Measurements from ENCODE around the gene MTLN.

- TF ChIP-seq CTCF (CRISPR knock-in tag; IDR thresholded peaks at IDR 0.05) (no peak), HCFC1 (IDR thresholded peaks at IDR 0.05; ENCODE audit: low read depth, low read length) (no peak), CREB1 (IDR thresholded peaks at IDR 0.05) (no peak), CREB1 (CRISPR knock-in tag; IDR thresholded peaks at IDR 0.05) (no peak), ZNF275 (CRISPR knock-in tag; IDR thresholded peaks at IDR 0.05; ENCODE audit: borderline replicate concordance) (no peak), EZH2 (conservative IDR thresholded peaks at IDR 0.05; ENCODE audit: low read depth, low read length) (no peak), CHD2 (IDR thresholded peaks at IDR 0.05; ENCODE audit: low read depth, low read length) (no peak), GABPA (IDR thresholded peaks at IDR 0.05; ENCODE audit: low read depth, low read length) (no peak), GABPA (CRISPR knock-in tag; IDR thresholded peaks at IDR 0.05; ENCODE audit: low read depth) (no peak), ZNF407 (CRISPR knock-in tag; IDR thresholded peaks at IDR 0.05; ENCODE audit: not compliant biosample characterization) (no peak), FOXJ3 (CRISPR knock-in tag; IDR thresholded peaks at IDR 0.05; ENCODE audit: borderline replicate concordance) (no peak), ATF7-NPFF (CRISPR knock-in tag; IDR thresholded peaks at IDR 0.05; ENCODE audit: low read depth) (no peak), SP140L (CRISPR knock-in tag; IDR thresholded peaks at IDR 0.05; ENCODE audit: borderline replicate concordance) (no peak), ZNF263 (CRISPR knock-in tag; IDR thresholded peaks at IDR 0.05) (no peak), ZNF496 (CRISPR knock-in tag; IDR thresholded peaks at IDR 0.05; ENCODE audit: insufficient replicate concordance) (no peak)
These were observed 39.8 kb downstream of the MTLN start for GRCh38 chr2:110172506-110172905.

Measured in HepG2 (cell line).